RWPE2 (cell line): ENCODE measurements around the gene PPP1R16B.

Source experiments
- ATAC-seq: fragments of 200-7000 bp; cut with Tn5 transposase; 3 replicates; pipeline ENCODE4 v1.9.1; 2021; ENCODE audit warnings: low read depth
- DNase-seq: peaks from one replicate; pipeline ENCODE4 v3.0.0-alpha.2; 2020; ENCODE audit warnings: low spot score
- H3K27ac ChIP-seq: fragments of 450-650 bp; 2 replicates; pipeline ENCODE4 v1.5.1; 2017; ENCODE audit warnings: mild to moderate bottlenecking; ENCODE audit not compliant: poor library complexity, severe bottlenecking
- H3K27me3 ChIP-seq: fragments of 250-450 bp; sonication (Bioruptor Pico); 2 replicates; pipeline ENCODE4 v1.5.1; 2021; ENCODE audit warnings: mild to moderate bottlenecking, moderate library complexity; ENCODE audit not compliant: insufficient read depth, poor library complexity, severe bottlenecking
- H3K36me3 ChIP-seq: fragments of 250-450 bp; sonication (Bioruptor Pico); 2 replicates; pipeline ENCODE4 v1.5.1; 2020; ENCODE audit warnings: low read depth, mild to moderate bottlenecking, moderate library complexity
- H3K4me1 ChIP-seq: fragments of 250-450 bp; sonication (Bioruptor Pico); 2 replicates; pipeline ENCODE4 v1.5.1; 2021; ENCODE audit warnings: mild to moderate bottlenecking, moderate library complexity; ENCODE audit not compliant: insufficient read depth, poor library complexity, severe bottlenecking
- H3K4me3 ChIP-seq: fragments of 250-450 bp; sonication (Bioruptor Pico); 2 replicates; pipeline ENCODE4 v1.5.1; 2021; ENCODE audit warnings: mild to moderate bottlenecking, moderate library complexity; ENCODE audit not compliant: severe bottlenecking
- H3K9me3 ChIP-seq: fragments of 250-450 bp; sonication (Bioruptor Pico); 2 replicates; pipeline ENCODE4 v1.5.1; 2021; ENCODE audit warnings: mild to moderate bottlenecking, moderate library complexity; ENCODE audit not compliant: severe bottlenecking
- CTCF ChIP-seq: fragments of 450-650 bp; IDR thresholded peaks from one replicate; pipeline ENCODE4 v1.5.1; 2017; ENCODE audit warnings: mild to moderate bottlenecking, moderate library complexity; ENCODE audit not compliant: poor library complexity, severe bottlenecking

PPP1R16B gene

GRCh38 chr20:38932457-38933120, 127.1 kb downstream of the PPP1R16B start:
- Histone ChIP-seq H3K36me3 (peaks cover 55% of the 10 kb centered on the region), H3K9me3 (no peaks in the 10 kb centered on the region), H3K27me3 (no peaks in the 10 kb centered on the region), H3K4me1 (peaks cover 58% of the 10 kb centered on the region), H3K27ac (peak overlapping the region; percentile 33), H3K4me3 (no peak overlapping the region)
- DNase-seq, result no peak
- peak; percentile 35 for ATAC-seq
- no peak for TF ChIP-seq CTCF

GRCh38 chr20:38934530-38934929, 129.0 kb downstream of the PPP1R16B start:
- Histone ChIP-seq H3K27ac (no peak overlapping the region), H3K9me3 (no peaks in the 10 kb centered on the region), H3K27me3 (no peaks in the 10 kb centered on the region), H3K4me3 (no peak overlapping the region), H3K4me1 (peaks cover 45% of the 10 kb centered on the region), H3K36me3 (peaks cover 67% of the 10 kb centered on the region)
- DNase-seq, result no peak
- no peak for ATAC-seq
- no peak for TF ChIP-seq CTCF

GRCh38 chr20:38935285-38935684, 129.8 kb downstream of the PPP1R16B start:
- ATAC-seq (peak; percentile 16; the same call in 1 of the 3 replicates), DNase-seq (no peak)
- Histone ChIP-seq H3K4me1 (peaks cover 42% of the 10 kb centered on the region), H3K36me3 (peaks cover 70% of the 10 kb centered on the region), H3K9me3 (no peaks in the 10 kb centered on the region), H3K27ac (peak overlapping the region; percentile 1), H3K27me3 (no peaks in the 10 kb centered on the region), H3K4me3 (no peak overlapping the region)
- peak; percentile 70 for TF ChIP-seq CTCF

GRCh38 chr20:38935967-38936407, 130.5 kb downstream of the PPP1R16B start:
- no peak for TF ChIP-seq CTCF
- Histone ChIP-seq H3K9me3 (no peaks in the 10 kb centered on the region), H3K27ac (peak overlapping the region; percentile 1), H3K4me1 (peaks cover 42% of the 10 kb centered on the region), H3K4me3 (no peak overlapping the region), H3K36me3 (peaks cover 76% of the 10 kb centered on the region), H3K27me3 (no peaks in the 10 kb centered on the region)
- ATAC-seq, result peak; percentile 2; the same call in 1 of the 3 replicates
- DNase-seq, result no peak

- Histone ChIP-seq H3K4me3 (no peak overlapping the region), H3K27me3 (no peaks in the 10 kb centered on the region), H3K27ac (no peak overlapping the region), H3K4me1 (peaks cover 37% of the 10 kb centered on the region), H3K9me3 (no peaks in the 10 kb centered on the region), H3K36me3 (peaks cover 85% of the 10 kb centered on the region)
- ATAC-seq, result no peak
- DNase-seq, result no peak
- no peak for TF ChIP-seq CTCF
Observed at GRCh38 chr20:38937000-38937399, 131.5 kb downstream of the PPP1R16B start.
